DMS114 treated with DMSO at 0.1 percent for 48 hours (cell line): ENCODE results near the gene GPR179.
"Not testable (repeated sequence)": the region's sequence is repeated elsewhere in the genome, so short reads cannot be mapped to it uniquely, and the experiment has no call there.

Source experiments
- DNase-seq: peaks from one replicate; lab custom pipeline; 2025; ENCODE audit not compliant: unreplicated experiment; lab: John Stamatoyannopoulos, UW

The GPR179 gene

DNA sequence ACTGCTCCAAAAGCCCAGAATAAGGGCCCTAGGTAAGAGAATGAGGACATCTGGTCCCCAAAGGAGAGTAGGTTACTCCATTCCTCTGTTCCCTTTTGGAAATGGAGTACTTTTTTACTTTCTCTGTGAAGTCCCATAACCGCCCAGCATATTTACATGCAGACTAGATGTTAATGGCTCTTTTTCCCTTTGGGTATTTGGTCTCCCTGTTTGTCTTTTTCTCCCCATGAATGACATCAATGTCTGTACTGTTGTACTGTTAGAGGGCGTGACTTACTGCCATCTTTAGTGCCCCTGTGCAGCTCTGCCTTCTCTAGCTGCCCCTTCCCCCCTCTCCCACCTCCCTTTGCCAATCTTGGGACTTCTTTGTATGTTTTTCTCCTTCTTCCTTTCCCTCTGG lies 19.0 kb downstream of the GPR179 start:
- no peak for DNase-seq

DNA sequence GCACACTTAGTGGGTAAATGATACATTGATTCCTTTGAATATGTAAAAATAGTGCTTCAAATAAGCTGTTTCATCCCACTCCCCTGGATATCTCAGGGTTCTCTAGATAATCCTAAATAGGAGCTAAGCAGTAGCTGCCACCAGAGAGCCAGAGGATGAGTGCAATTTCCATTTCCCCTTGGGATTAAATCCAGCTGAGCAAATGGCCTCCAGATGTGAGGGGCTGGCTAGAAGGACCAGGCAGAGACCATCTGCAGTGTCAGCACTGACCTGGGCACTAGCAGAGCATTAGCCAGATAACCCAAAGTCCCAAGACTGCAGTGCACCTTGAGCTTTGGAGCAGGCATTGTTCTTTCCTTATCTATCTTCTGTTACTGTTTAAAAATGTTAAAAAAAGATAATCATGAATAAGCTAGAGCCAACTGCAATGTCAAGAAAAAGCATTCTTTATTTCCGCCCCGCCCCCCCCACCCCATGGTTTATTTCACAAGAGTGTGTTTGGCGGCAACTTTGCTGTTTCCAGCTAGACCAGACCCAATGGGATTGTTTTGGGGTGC lies 19.5 kb downstream of the GPR179 start:
- no peak for DNase-seq

DNA sequence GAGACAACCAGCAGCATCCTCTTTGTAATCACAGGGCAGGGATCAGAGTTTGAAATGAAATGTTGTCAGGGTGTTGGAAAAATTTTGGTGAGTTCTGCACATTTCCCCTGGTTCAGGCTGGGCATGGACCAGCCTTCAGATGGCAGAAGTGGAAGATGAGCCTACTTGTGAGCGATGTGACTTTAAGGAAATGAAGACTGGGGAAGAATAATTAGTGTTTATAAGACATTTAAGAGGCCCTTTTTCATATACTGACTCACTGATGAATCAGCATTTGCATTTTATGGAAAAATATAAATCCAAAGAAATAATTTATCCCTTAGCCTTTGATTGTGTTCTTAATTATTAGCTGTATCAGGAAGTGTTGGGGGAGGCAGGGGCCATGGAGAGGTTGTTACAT lies 20.9 kb downstream of the GPR179 start:
- DNase-seq = no peak

DNA sequence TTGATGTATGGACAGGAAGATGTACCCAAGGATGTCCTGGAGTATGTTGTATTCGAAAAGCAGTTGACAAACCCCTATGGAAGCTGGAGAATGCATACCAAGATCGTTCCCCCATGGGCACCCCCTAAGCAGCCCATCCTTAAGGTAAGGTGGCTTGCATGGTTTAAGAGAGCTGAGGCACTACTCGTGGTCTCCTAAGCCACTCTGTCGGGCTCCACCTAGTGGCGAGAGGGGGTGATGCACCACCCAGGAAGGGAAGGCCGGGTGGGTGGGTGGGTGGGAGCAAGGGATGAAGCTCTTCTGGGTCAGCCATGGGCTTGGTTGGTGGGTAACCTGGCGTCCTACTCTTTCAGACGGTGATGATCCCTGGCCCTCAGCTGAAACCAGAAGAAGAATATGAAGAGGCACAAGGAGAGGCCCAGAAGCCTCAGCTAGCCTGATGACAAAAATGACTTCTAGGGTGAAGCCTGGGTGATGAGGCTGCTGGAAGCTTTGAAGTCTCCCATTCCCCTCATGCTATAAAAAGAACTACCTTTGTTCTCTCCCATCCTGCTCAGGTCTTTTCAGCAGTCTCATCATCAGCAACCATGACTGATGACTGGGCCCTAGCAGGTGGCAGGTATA lies 21.5 kb downstream of the GPR179 start:
- DNase-seq = peak; percentile 26

DNA sequence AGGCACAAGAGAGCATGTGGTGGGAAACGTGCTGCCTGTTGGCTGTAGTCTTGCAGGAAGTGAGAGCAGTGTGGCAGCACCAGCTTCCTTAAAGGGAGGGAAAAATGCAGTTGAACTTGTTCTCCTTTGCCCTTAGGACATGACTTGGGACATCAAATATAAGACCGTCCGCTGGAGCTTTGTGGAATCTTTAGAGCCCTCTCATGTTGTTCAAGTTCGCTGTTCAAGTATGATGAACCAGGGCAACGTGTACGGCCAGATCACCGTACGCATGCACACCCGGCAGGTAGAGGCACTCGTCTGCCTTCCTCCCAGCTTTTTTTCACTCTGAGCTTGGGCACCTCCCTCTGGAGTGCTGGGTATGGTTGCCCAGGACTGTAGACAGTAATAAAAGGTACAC lies 23.3 kb downstream of the GPR179 start:
- no peak for DNase-seq

- DNase-seq = no peak
These were observed 26.7 kb downstream of the GPR179 start for GRCh38 chr17:38317081-38317480.

DNA sequence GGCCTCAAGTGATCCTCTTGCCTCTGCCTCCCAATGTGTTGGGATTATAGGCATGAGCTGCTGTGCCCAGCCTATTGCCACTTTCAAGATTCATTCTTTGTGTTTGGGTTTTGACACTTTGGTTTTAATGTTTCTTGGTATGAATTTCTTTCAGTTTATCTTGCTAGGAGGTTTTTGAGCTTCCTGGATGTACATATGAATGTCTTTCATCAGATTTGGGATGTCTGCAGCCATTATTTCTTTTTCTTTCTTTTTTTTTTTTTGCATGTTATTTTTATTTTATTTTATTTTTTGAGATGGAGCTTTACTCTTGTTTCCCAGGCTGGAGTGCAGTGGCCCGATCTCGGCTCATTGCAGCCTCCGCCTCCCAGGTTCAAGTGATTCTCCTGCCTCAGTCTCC lies 28.3 kb downstream of the GPR179 start:
- no peak for DNase-seq

GRCh38 chr17:38296834-38297517 lies 46.8 kb downstream of the GPR179 start, which contains the start of gene MRPL45:
TSS of gene MRPL45 (plus strand) at chr17:38297168. CDS start at chr17:38297184, 16 bp downstream.
- DNase-seq = peak; percentile 87

- DNase-seq = not testable (repeated sequence)
These were observed 48.0 kb downstream of the GPR179 start for GRCh38 chr17:38295602-38296365.

DNA sequence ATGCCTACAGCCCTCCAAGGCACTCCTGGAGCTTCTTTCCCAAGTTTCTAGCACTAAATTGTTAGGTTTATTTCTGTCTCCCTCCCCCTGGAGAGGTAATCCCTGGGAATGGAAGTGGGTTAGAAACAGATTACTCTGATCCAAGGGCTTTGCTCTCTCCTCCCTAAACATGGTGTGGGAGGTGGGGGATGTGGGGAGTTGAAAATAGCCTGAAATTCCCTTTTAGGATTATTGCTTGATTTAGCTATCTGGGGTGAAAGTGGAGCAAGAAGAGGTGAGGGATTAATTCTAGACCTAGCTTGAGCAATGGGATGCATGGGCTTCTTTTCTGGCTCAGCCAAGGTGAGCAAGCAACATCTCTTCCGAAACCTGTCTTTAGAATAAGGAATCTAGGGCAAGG lies 54.0 kb downstream of the GPR179 start:
- not testable (repeated sequence) for DNase-seq

DNA sequence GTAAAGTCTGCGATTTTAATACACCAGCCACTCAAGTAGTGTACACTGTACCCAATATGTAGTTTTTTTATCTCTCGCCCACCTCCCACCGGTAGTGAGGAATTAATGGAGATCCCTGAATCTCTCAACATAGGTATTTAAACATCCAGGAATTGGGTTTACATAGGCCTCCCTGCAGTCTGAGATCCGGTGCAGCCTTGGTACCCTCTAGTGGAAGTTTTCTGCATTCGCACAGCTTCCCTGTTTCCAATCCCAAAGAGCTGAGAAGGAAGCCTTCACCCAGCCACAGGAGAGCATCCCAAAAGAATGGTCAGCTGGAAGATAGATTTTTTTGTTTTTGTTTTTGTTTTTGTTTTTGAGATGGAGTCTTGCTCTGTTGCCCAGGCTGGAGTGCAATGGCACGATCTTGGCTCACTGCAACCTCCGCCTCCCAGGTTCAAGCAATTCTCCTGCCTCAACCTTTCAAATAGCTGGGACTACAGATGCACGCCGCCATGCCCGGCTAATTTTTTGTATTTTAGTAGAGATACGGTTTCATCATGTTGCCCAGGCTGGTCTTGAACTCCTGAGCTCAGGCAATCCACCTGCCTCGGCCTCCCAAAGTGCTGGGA lies 55.4 kb downstream of the GPR179 start:
- DNase-seq = peak; percentile 12

DNA sequence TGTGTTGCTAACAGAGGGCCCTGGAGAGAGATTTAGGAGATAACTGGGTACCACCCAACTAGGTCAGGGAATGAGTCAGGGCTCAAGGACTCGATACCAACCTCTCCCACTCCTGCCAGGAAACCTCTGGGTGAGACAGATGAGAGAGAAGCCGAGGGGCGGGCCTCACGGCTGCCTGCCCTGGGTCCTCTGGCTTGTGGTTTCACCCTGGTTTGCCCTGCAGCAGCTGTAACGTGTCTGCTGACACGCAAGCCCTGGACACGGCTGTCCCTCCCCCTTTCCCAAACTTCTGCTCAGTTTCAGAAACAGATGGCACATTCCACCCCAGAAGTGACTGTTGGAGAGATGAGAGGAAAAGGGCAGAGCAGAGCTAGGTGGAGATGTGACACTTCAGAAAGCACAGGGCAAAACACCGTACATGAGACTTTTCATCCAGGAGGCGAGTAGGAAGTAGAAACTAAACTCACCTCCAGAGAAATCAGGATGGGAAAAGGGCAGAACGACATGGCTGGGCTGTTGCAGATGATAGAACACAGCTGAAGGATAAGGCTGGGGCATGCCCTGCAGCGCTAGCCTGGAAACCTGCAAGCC lies 57.2 kb downstream of the GPR179 start:
- not testable (repeated sequence) for DNase-seq

GRCh38 chr17:38285994-38286393 lies 57.8 kb downstream of the GPR179 start:
- DNase-seq = not testable (repeated sequence)
